H1 (cell line): ENCODE data around the gene KRT80. TPM values are rescaled to one million over a fixed set of nuclear protein-coding genes. Genes with fewer than 3 reads are reported as not detected.

ENCODE experiments used
- polyA plus RNA-seq, 7 experiments: library from polyadenylated mRNA; depleted of rRNA in 3 of 7; stranded (reverse) in 5 of 7; unstranded in 2 of 7; fragments of >200 nt in 5 of 7; fragments of 200-250 nt in 2 of 7; gene quantifications; 1 replicate in 5 of 7; 2 replicates in 1 of 7; 4 replicates in 1 of 7; pipeline versions ENCODE4 v1.2.1 to v1.2.3, GENCODE V29; 2011 to 2013; ENCODE audit warnings: missing spikeins in 2 of 7, mixed read lengths in 2 of 7
- total RNA-seq: library from RNA; stranded (reverse); fragmentation: NEBNext Ultra II Directional; extraction: Animal tissue kit (Norgen Biotek cat#: 25700); gene quantifications from 2 replicates; pipeline ENCODE4 v1.2.1, GENCODE V29; 2021
- TF ChIP-seq, protein P1 (sequence below), 3 experiments: IDR thresholded peaks; 1 replicate in 2 of 3; 2 replicates in 1 of 3; pipeline versions ENCODE4 v1.5.1 to v1.6.1; 2011; ENCODE audit warnings: low read length in 3 of 3, mild to moderate bottlenecking in 3 of 3, inconsistent platforms in 2 of 3, low read depth in 1 of 3, moderate library complexity in 1 of 3; ENCODE audit not compliant: insufficient read depth in 1 of 3; ENCODE audit errors: control extremely low read depth in 1 of 3

KRT80 gene
- total and polyA plus RNA-seq, 2 of the 8 experiments (the other 6 are each of a cell fraction or from before 2014, with no cell fraction given), result 0.05 TPM; not detected in 1

DNA sequence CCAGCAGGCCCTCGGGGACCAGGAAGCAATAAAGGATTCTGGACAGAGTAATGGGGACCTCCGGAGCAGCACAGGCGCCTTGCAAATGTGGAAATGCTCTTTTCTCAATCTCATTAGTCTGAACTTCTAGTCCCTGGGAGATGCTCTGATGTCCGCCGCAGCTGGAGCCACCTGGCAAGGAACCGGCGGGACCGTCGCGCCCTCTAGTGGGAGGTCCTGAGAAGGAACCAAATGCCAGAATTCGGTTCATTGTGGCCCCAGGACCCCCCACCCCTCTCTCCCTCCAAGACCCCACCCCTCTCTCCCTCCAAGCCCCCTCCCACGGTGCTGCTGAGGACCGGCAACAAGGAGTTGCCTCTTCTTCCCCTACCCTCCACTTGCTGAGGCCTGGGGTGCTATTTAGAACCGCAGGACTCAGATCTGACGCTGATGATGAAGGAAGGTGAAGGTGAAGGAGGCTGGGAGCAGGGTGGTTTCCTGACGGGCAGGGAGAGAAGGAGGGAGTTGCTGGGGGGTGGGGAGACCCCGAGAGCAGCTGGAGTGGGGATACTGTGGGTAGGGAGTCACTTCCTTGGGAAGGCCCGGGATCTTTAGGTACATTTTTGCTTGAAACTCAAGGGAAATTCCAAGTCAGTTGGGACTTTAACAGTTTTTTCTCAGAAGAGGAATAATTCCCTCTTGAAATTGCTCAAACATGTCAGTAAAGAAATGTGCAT, 69.8 kb downstream of the KRT80 start (continued):
- TF ChIP-seq, protein P1, sequence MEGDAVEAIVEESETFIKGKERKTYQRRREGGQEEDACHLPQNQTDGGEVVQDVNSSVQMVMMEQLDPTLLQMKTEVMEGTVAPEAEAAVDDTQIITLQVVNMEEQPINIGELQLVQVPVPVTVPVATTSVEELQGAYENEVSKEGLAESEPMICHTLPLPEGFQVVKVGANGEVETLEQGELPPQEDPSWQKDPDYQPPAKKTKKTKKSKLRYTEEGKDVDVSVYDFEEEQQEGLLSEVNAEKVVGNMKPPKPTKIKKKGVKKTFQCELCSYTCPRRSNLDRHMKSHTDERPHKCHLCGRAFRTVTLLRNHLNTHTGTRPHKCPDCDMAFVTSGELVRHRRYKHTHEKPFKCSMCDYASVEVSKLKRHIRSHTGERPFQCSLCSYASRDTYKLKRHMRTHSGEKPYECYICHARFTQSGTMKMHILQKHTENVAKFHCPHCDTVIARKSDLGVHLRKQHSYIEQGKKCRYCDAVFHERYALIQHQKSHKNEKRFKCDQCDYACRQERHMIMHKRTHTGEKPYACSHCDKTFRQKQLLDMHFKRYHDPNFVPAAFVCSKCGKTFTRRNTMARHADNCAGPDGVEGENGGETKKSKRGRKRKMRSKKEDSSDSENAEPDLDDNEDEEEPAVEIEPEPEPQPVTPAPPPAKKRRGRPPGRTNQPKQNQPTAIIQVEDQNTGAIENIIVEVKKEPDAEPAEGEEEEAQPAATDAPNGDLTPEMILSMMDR (IDR thresholded peaks at IDR 0.05; ENCODE audit: control extremely low read depth in 1 of 3, insufficient read depth in 1 of 3, low read depth in 1 of 3, low read length in 3 of 3), result peak; percentile 73 to 83 (median 78)
